ENCODE measurements around the gene SPEG.

SPEG gene

DNA sequence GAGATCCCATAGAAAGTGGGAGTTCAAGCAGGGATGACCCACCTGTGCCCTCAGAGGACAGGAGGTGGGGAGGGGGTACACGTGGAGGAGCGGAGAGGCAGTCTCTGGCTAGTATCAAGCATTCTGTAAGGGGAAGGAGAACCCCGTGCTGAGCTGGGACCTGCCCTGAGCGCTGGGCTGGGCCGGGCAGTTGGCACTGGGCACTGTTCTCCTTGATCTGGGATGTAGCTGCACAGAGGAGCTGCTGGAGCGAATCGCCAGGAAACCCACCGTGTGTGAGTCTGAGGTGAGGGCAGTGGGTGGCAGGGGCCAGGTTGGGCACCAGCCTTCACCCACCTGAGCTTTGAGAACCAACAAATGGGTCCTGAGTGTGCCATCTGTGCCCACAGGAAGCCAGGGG is 44.3 kb downstream of the SPEG start:
- no peak for TF ChIP-seq TCF12 (IDR thresholded peaks at IDR 0.05; ENCODE audit: low read depth)
- TF ChIP-seq EGR1 (IDR thresholded peaks at IDR 0.05) = no peak
- TF ChIP-seq ZBTB7A (IDR thresholded peaks at IDR 0.05; ENCODE audit: low read depth) = no peak
- TF ChIP-seq RAD21 (IDR thresholded peaks at IDR 0.05; ENCODE audit: low read depth) = no peak
- TF ChIP-seq TEAD4 (IDR thresholded peaks at IDR 0.05) = no peak
- TF ChIP-seq FOXM1 (IDR thresholded peaks at IDR 0.05; ENCODE audit: borderline replicate concordance, low read depth) = no peak
- no peak for TF ChIP-seq CEBPB (IDR thresholded peaks at IDR 0.05)
- TF ChIP-seq CREB1 (IDR thresholded peaks at IDR 0.05; ENCODE audit: low read depth) = no peak
- no peak for TF ChIP-seq EP300 (IDR thresholded peaks at IDR 0.05; ENCODE audit: borderline replicate concordance)
- no peak for TF ChIP-seq NFIC (IDR thresholded peaks at IDR 0.05)
- TF ChIP-seq YY1 (IDR thresholded peaks at IDR 0.05; ENCODE audit: low read depth) = no peak

- TF ChIP-seq ZBTB7A (IDR thresholded peaks at IDR 0.05; ENCODE audit: low read depth) = no peak
- TF ChIP-seq TAF1 (IDR thresholded peaks at IDR 0.05; ENCODE audit: low read depth) = no peak
- TF ChIP-seq REST (IDR thresholded peaks at IDR 0.05; ENCODE audit: low read depth) = no peak
- TF ChIP-seq EGR1 (IDR thresholded peaks at IDR 0.05) = no peak
Measured at GRCh38 chr2:219480004-219480403, 45.4 kb downstream of the SPEG start.

GRCh38 chr2:219482674-219483405 is 48.2 kb downstream of the SPEG start:
- TF ChIP-seq, protein P1, sequence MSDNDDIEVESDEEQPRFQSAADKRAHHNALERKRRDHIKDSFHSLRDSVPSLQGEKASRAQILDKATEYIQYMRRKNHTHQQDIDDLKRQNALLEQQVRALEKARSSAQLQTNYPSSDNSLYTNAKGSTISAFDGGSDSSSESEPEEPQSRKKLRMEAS (IDR thresholded peaks at IDR 0.05) = no peak
- TF ChIP-seq EP300 (IDR thresholded peaks at IDR 0.05; ENCODE audit: borderline replicate concordance) (no peak), USF1 (IDR thresholded peaks at IDR 0.05) (no peak), CREB1 (IDR thresholded peaks at IDR 0.05; ENCODE audit: low read depth) (no peak), RAD21 (IDR thresholded peaks at IDR 0.05; ENCODE audit: low read depth) (no peak), CEBPB (IDR thresholded peaks at IDR 0.05) (no peak), TCF12 (IDR thresholded peaks at IDR 0.05; ENCODE audit: low read depth) (no peak), NFIC (IDR thresholded peaks at IDR 0.05) (no peak), REST (IDR thresholded peaks at IDR 0.05; ENCODE audit: low read depth) (no peak), ZBTB7A (IDR thresholded peaks at IDR 0.05; ENCODE audit: low read depth) (no peak), TAF1 (IDR thresholded peaks at IDR 0.05; ENCODE audit: low read depth) (no peak)

DNA sequence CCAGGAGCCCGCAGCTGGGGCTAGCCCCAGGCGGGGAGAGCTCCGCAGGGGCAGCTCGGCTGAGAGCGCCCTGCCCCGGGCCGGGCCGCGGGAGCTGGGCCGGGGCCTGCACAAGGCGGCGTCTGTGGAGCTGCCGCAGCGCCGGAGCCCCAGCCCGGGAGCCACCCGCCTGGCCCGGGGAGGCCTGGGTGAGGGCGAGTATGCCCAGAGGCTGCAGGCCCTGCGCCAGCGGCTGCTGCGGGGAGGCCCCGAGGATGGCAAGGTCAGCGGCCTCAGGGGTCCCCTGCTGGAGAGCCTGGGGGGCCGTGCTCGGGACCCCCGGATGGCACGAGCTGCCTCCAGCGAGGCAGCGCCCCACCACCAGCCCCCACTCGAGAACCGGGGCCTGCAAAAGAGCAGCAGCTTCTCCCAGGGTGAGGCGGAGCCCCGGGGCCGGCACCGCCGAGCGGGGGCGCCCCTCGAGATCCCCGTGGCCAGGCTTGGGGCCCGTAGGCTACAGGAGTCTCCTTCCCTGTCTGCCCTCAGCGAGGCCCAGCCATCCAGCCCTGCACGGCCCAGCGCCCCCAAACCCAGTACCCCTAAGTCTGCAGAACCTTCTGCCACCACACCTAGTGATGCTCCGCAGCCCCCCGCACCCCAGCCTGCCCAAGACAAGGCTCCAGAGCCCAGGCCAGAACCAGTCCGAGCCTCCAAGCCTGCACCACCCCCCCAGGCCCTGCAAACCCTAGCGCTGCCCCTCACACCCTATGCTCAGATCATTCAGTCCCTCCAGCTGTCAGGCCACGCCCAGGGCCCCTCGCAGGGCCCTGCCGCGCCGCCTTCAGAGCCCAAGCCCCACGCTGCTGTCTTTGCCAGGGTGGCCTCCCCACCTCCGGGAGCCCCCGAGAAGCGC is 49.1 kb downstream of the SPEG start:
- TF ChIP-seq CEBPB (IDR thresholded peaks at IDR 0.05) (no peak), TAF1 (IDR thresholded peaks at IDR 0.05; ENCODE audit: low read depth) (no peak), TCF12 (IDR thresholded peaks at IDR 0.05; ENCODE audit: low read depth) (no peak), NFIC (IDR thresholded peaks at IDR 0.05) (no peak), RAD21 (IDR thresholded peaks at IDR 0.05; ENCODE audit: low read depth) (no peak), USF1 (IDR thresholded peaks at IDR 0.05) (no peak), EP300 (IDR thresholded peaks at IDR 0.05; ENCODE audit: borderline replicate concordance) (no peak), REST (IDR thresholded peaks at IDR 0.05; ENCODE audit: low read depth) (no peak), FOXM1 (IDR thresholded peaks at IDR 0.05; ENCODE audit: borderline replicate concordance, low read depth) (no peak), TEAD4 (IDR thresholded peaks at IDR 0.05) (no peak), CREB1 (IDR thresholded peaks at IDR 0.05; ENCODE audit: low read depth) (no peak), EGR1 (IDR thresholded peaks at IDR 0.05) (no peak), YY1 (IDR thresholded peaks at IDR 0.05; ENCODE audit: low read depth) (no peak), ZBTB7A (IDR thresholded peaks at IDR 0.05; ENCODE audit: low read depth) (no peak)
- TF ChIP-seq, protein P1 (IDR thresholded peaks at IDR 0.05) = no peak
